AG09319 (cell line): Measurements from ENCODE around the gene CERS6.

Source experiments
- DNase-seq: peaks from one replicate; pipeline ENCODE4 v3.0.0-alpha.2; 2010; ENCODE audit warnings: low read depth; ENCODE audit errors: extremely low read depth
- TF ChIP-seq, protein P1 (sequence below): IDR thresholded peaks from 2 replicates; pipeline ENCODE4 v1.5.1; 2011; ENCODE audit warnings: low read depth, mild to moderate bottlenecking, inconsistent platforms, low read length, moderate library complexity

The CERS6 gene

DNA sequence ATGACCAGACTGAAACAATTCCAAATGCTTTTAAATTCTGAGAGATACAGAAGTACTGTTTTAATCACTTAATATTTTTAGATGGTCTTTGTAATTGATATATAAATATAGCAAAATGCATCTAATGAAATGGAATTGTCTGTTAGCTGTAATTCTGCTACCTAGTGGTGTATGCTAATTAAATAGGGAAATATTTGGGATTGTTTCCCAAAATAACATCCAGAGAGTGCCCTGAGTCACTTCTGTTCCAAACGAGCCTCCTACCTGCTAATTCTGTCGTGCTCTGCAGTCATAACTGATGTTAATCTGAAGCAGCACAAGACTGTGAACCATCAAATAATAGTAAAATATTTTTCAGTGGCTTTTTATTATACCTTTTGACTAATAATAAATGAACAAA, 274.9 kb downstream of the CERS6 start:
- TF ChIP-seq, protein P1, sequence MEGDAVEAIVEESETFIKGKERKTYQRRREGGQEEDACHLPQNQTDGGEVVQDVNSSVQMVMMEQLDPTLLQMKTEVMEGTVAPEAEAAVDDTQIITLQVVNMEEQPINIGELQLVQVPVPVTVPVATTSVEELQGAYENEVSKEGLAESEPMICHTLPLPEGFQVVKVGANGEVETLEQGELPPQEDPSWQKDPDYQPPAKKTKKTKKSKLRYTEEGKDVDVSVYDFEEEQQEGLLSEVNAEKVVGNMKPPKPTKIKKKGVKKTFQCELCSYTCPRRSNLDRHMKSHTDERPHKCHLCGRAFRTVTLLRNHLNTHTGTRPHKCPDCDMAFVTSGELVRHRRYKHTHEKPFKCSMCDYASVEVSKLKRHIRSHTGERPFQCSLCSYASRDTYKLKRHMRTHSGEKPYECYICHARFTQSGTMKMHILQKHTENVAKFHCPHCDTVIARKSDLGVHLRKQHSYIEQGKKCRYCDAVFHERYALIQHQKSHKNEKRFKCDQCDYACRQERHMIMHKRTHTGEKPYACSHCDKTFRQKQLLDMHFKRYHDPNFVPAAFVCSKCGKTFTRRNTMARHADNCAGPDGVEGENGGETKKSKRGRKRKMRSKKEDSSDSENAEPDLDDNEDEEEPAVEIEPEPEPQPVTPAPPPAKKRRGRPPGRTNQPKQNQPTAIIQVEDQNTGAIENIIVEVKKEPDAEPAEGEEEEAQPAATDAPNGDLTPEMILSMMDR, result no peak
- no peak for DNase-seq

GRCh38 chr2:168731616-168732015, 275.5 kb downstream of the CERS6 start:
- TF ChIP-seq, protein P1, result no peak
- DNase-seq, result no peak

GRCh38 chr2:168732100-168732499, 276.0 kb downstream of the CERS6 start:
- no peak for DNase-seq
- TF ChIP-seq, protein P1, result no peak

DNA sequence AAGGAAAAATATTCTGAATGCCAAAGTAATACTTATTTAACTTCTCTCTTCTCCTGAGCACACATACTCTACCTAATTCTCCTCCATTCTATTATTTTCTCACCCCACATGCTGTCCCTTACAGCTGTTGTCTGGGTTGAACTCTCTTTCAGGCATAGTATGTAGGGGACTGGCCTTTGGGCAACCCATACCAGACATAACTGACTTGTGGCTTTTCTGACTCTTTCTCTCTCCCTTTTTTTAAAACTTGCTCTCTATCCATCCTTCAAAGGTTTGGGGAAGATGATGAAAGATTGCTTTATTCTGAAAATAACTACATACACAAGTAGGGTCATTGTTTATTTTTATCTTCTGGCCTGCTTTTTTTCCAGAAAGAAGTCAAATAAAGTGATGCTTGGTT, 276.4 kb downstream of the CERS6 start:
- DNase-seq, result no peak
- TF ChIP-seq, protein P1, result no peak

- TF ChIP-seq, protein P1, result no peak
Measured at GRCh38 chr2:168734199-168734760, 278.2 kb downstream of the CERS6 start.

GRCh38 chr2:168736649-168737445, 280.8 kb downstream of the CERS6 start:
- no peak for DNase-seq
- TF ChIP-seq, protein P1, result no peak

More at GRCh38 chr2:168734199-168734760, 278.2 kb downstream of the CERS6 start:
- no peak for DNase-seq

DNA sequence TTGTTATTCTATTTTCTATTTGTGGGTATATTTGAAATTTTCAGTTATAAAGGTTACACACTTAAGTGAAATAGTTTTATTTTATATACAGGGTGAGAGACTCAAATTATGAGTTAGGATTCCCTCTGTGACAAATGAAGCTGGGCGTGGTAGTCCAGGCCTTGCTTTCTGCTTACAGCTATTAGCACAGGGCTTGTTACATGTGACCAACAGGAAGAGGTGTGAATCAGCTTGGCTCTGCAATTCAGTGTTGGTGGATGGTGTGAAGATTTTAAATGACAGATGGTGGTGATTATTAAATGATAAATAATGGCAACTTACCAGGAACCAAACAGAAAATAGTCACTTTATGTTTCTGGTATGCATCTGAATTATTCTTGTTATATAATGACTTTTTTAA, 282.0 kb downstream of the CERS6 start:
- DNase-seq, result no peak
- TF ChIP-seq, protein P1, result no peak
